NCI-H128 (cell line): Measurements from ENCODE around the gene PTBP3.

ENCODE experiments used
- DNase-seq: peaks from one replicate; lab custom pipeline; 2025; ENCODE audit not compliant: unreplicated experiment; lab: John Stamatoyannopoulos, UW

PTBP3 gene

DNA sequence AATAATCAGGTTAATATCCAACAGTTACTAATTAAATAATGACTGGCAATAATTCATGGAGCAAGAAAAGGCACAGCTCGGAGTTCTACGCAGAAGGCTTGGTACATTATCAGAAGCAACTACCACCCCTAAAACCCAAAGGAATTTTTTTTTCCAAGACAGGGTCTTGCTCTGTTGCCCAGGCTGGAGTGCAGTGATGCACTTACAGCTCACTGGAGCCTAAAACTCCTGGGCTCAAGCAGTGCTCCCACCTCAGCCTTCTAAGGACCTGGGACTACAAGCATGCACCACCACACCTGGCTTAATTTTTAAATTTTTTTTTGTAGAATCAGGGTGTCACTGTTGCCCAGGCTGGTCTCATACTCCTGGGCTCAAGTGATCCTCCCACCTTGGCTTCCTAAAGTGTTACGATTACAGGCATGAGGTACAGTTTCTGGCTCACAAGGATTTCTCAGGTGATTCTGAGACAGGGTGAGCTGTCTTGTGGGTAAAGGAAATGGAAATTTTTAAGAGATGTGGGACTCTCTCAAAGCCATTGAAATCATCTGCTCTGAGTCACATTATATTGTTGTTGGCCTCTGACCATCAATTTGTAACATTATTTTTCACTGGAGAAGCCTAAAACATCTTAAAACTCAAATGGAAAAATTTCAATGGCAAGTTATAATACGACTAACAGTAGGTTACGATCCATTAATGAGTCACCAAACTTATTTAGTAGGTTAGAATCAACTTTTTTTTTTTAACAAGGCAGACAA, 26.8 kb upstream of the PTBP3 start:
- no peak for DNase-seq

- no peak for DNase-seq
Measured at GRCh38 chr9:112355427-112355897, 22.0 kb upstream of the PTBP3 start.

GRCh38 chr9:112354081-112354743, 20.8 kb upstream of the PTBP3 start:
- no peak for DNase-seq

DNA sequence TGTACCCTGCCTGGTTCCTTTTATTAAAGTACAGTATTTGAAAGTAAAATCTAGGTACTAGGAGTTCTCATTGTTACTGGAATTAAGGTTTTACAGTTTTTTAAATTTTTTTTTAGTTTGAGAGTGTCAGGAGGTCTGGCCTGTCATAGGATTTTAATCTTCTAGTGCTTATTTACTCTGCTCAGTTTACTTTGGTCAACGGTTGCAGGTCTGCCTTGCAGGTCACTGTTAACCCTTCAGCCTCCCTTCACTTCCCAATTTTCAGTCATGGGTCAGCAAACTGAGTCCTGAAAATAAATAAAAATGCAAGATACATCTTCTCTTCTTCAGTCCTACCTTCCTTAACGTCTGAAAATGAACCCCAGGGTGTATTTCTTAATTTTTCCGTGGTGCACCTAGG, 18.8 kb upstream of the PTBP3 start:
- no peak for DNase-seq

GRCh38 chr9:112351184-112351583, 17.8 kb upstream of the PTBP3 start:
- DNase-seq, result no peak

GRCh38 chr9:112349008-112349333, 15.6 kb upstream of the PTBP3 start:
- no peak for DNase-seq

DNA sequence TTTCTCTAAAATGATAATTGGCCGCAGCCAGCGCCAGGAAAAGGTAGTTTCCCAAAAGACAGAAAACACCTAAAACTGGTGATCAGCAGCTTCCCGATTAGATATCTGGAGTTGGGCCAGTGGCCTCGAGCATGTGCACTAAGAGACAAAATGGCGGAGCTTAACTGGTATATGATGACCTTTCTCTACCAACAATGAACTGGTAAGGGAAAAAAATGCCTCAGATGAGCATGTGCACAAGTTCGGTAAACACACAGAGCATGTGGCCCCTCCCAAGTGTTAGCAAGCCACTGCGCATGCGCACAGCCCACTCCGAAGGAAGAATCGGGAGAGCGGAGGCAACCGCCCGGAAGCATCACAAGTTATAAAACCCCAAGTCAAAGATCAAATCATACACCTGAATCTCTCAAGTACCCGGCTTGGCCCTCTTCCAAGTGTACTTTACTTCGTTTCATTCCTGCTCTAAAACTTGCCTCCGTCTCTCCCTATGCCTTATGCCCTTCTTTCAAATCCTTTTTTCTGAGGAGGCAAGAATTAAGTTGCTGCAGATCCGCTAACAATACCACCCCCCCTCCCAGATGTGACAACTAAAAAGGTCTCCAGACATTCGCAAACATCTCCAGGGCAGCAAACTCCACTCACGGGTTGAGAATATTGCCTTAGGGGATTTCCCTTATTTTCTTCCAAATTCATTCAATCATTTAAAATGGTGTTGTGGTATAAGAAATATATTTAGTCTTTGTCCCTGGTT, 15.0 kb upstream of the PTBP3 start:
- DNase-seq, result no peak

DNA sequence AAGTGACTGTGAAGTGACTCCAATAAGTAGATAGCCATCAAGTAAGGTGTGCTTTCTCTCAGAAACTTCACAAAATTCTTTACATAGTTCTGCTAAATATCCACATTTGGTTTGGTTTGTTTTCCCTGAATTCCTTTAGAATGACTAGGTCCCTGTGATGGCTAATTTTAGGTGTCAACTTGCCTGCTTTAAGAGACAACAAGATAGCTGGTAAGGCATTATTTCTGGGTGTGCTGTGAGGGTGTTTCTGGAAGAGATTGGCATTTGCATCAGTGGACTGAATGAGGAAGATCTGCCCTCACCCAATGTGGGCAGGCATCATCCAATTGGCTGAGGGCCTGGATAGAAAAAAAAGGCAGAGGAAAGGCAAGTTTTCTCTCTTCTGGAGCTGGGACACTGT, 8.3 kb upstream of the PTBP3 start:
- DNase-seq, result no peak

DNA sequence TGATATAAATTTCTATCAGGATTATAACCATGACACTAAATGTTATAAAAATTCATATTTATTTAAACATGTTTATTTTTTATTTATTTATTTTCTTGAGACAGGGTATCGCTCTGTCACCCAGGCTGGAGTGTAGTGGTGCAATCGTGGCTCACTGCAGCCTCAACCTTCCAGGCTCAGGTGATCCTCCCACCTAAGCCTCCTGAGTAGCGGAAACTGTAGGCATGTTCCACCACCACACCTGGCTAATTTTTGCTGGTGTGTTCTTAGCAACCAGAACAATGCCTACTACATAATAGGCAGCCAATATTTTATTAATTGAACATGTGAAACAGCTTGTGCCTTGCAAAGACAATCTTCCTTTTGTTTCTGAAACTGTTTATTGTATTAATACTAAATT, 6.5 kb upstream of the PTBP3 start:
- no peak for DNase-seq

DNA sequence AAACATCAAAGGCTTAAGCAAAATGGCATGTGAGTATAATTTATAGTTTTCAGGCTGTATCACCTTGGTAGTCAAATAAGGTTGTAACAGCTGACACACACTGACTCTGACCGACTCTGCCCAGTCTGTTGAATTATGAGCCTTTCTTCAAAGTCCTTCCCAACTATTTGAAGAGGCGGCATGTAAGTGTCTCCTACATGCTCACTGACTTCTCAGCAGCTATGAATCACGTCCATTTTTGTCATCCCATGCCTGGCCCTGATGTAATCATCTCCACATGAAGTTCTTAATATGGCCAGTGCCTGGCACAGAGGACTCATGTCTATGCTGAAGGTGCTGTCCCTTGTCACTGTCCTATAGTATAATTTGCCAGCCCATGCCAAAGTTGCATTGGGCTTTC, 5.1 kb upstream of the PTBP3 start:
- DNase-seq, result no peak

GRCh38 chr9:112337547-112337946, 4.1 kb upstream of the PTBP3 start:
- no peak for DNase-seq

DNA sequence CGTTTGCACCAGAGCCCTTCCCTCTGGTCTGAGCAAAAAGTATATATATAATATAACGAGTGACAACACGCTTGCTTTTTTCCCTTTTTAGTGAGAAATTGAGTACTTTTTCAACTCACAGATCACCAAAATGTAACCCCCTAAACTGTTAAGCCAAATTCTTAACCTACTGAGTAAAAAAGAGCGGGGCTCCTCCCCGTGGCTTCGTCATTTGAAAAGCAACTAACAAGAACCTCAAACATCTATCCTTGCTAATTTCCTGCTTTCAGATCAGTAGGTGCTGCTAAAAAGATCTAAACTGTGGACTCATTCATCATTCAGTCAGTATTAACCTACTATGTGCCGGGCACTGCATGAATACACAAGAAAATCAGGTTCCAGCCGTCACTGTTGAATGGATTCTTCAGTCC, 1.0 kb upstream of the PTBP3 start:
- no peak for DNase-seq

DNA sequence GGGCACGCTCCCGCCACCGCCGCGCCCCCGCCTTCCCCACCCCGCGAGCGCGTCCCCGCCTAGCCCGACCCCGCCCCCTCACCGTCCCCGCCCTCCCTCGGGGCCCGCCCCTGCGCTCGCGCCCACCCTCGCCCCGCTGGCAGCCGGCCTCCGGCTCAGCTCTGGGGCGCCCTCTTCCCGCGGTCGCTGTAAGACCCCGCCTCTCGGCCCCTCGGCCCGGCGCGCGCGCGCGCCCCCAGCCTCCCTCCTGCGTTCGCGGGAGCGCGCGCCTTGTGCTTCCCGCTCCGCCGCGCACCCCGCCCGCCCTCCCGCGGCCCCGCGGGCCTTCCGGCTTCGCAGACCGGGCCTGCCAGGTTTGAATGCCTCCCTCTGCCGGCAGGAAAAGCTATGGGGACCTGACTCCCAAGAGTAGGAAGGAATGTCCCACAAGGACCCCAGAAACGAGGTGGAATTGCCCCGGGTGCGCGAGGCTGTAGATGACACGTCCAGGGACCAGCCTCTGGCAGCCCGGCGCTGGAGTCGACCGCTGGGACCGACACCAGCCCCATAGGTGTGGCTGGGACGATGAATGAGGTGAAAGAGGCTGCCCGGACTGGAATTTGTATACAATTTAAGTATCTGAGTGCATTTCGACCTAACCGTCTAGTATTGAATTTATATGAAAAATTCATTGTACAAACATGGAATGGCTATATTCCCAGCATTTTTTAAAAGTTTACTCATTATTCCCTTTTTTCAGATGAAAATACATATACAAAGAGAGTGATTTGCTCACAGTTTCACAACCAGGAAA, 416 bp upstream of the PTBP3 start:
- peak; percentile 86 for DNase-seq

DNA sequence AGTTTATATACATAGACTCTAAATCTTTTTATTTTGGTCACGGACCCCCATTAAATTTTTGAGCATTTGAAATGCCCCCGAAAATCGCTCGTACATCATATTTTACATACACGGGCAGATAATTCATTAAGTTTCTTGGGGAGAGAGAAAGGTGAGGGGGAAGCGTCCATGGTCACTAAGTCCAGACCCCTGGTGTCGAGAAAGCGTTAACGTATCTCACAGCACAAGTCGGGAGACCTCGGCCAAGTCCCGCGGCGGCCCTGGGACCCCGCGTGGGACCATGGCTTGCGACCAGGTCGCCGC, 794 bp downstream of the PTBP3 start:
- DNase-seq, result no peak

DNA sequence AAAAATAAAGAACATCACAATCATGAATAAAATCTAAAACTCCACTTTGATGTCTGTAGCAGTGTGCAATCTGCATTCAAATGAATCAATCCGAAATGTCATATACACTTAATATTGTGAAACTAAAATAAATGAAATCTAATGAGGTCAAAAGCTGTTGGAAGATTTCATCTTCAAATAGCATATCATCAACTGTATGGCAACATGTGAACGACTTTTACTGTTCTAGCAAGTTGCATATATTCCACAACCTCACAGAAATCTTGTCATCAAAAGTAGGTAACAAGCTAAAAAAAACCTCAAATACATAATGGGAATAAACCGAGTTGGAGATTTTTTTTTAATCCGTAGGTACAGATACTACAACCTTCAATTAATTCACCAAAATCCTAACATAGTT, 1.2 kb downstream of the PTBP3 start:
- DNase-seq, result no peak

- no peak for DNase-seq
Measured at GRCh38 chr9:112331674-112331952, 1.8 kb downstream of the PTBP3 start.

DNA sequence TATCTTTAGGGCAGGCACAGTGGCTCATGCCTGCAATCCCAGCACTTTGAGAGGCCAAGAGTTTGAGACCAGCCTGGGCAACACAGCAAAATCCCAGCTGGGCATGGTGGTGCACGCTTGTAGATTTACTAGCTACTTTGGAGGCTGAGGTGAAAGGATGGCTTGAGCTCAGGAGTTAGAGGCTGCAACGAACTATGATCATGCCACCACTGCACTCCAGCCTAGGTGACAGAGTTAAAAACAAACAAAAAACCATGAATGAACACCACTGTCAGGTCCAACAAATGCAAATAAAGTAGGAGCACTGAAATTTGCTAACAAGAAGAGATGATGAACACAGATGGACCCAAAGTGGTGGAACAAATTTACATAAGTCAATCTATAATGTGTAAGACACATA, 4.9 kb downstream of the PTBP3 start:
- DNase-seq, result no peak

DNA sequence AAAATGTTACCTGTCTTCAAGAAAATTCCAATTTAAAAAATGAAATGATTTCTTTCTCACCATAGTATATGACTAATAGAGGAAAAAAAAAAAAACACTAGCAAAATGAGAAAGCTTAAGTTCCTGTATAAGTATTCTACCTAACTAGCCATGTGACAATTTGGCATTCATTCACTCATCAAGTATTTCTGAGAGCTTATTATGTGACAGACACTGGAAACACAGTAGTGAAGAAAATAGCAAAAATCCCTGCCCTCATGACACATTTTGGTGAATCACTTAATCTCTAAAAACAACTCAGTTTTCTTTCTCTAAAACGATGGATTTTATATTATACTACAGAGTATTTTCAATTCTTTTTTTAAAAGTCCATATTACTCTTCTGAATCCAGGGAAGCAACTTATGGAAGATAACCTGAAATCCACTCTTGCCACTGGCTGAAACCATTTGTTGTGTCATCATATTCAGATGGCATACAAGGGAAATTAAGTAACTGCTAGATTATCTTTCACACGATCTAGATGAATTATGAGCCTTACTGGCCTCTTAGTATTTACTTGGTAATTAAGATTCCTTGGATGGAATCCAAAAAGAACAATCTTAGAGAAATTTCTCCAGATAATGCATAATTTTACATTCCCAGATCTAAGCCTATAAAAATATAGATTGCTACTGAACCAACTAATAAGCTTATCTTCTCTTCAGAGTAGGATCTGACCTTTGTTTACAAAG, 5.5 kb downstream of the PTBP3 start:
- DNase-seq, result no peak

GRCh38 chr9:112326194-112326593, 7.2 kb downstream of the PTBP3 start:
- DNase-seq, result no peak

GRCh38 chr9:112325600-112325999, 7.8 kb downstream of the PTBP3 start:
- DNase-seq, result no peak

DNA sequence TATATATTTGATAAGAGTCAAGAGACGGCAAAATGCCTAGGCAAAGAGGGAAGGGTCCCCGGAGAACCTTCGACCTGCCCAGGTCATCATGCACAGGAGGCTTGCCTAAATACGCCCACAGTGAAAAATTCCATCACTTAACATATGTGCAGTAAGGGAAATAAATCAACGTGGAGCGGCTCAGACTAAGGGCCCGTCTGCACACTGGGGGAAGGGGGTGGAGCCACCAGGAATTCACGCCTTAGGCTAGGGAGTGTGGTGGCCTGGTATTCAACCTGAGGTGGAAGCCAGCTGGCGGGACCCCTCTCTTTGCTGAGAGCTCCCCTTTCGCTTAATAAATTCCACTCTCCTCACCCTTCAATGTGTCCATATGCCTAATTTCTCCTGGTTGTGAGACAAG, 8.3 kb downstream of the PTBP3 start:
- no peak for DNase-seq
